SK-N-SH (cell line): Measurements from ENCODE around the gene SGPL1. TPM values are rescaled to one million over a fixed set of nuclear protein-coding genes. Genes with fewer than 3 reads are reported as not detected.
A peak's percentile ranks its signal among the peaks of the same experiment; 100 is the strongest.

ENCODE experiments used
- CTCF ChIA-PET: fragments of 300-600, 350-600 bp; formaldehyde crosslinking; extraction: SDS; loops from one replicate; lab custom pipeline; 2021; lab: Yijun Ruan, JAX
- POLR2A ChIA-PET: fragments of 350-600 bp; sonication (Branson Sonifier 250); formaldehyde crosslinking; extraction: SDS; loops from one replicate; lab custom pipeline; 2020; ENCODE audit warnings: antibody characterized with exemption, inconsistent platforms; lab: Yijun Ruan, JAX
- DNase-seq: peaks from one replicate; pipeline ENCODE4 v3.0.0; 2012
- H2AFZ ChIP-seq: fragments of 200-600 bp; sonication (generic); 2 replicates; pipeline ENCODE4 v1.8.1; 2016; ENCODE audit warnings: antibody characterized with exemption, mild to moderate bottlenecking, low read depth
- H3F3A ChIP-seq: fragments of 200-600 bp; sonication (generic); replicated peaks from 2 replicates; pipeline ENCODE3; 2016; ENCODE audit warnings: antibody characterized with exemption, mild to moderate bottlenecking; ENCODE audit not compliant: insufficient read depth
- H3K27ac ChIP-seq, 2 experiments: fragments of 200-500 bp in 1 of 2; fragments of 200-600 bp in 1 of 2; sonication (Bioruptor generic) in 1 of 2; sonication (generic), shearing (Covaris generic) in 1 of 2; 2 replicates each; pipeline versions ENCODE4 v1.5.1 to v1.6.1; 2014 to 2016; ENCODE audit warnings: low read depth in 2 of 2, inconsistent platforms in 1 of 2, low read length in 1 of 2, mild to moderate bottlenecking in 1 of 2, mixed read lengths in 1 of 2
- H3K27me3 ChIP-seq: fragments of 200-600 bp; sonication (generic), shearing (Covaris generic); 2 replicates; pipeline ENCODE4 v1.6.1; 2016; ENCODE audit warnings: mixed run types; ENCODE audit not compliant: insufficient read depth
- H3K36me3 ChIP-seq, 2 experiments: fragments of 200-500 bp in 1 of 2; fragments of 200-600 bp in 1 of 2; sonication (Bioruptor generic) in 1 of 2; sonication (generic) in 1 of 2; replicated peaks in 1 of 2; 2 replicates each; pipeline versions ENCODE3 to v1.5.1; 2014 to 2016; ENCODE audit warnings: low read length in 1 of 2, mild to moderate bottlenecking in 1 of 2; ENCODE audit not compliant: insufficient read depth in 2 of 2, control insufficient read depth in 1 of 2
- H3K4me1 ChIP-seq, 2 experiments: fragments of 200-500 bp in 1 of 2; fragments of 200-600 bp in 1 of 2; sonication (Bioruptor generic) in 1 of 2; sonication (generic), shearing (Covaris generic) in 1 of 2; 2 replicates each; pipeline versions ENCODE4 v1.5.1 to v1.6.1; 2014 to 2016; ENCODE audit warnings: low read depth in 1 of 2, low read length in 1 of 2, mixed run types in 1 of 2; ENCODE audit not compliant: insufficient read depth in 2 of 2, control insufficient read depth in 1 of 2
- H3K4me2 ChIP-seq: fragments of 200-600 bp; sonication (generic), shearing (Covaris generic); 2 replicates; pipeline ENCODE4 v1.6.1; 2017; ENCODE audit warnings: mixed run types
- H3K4me3 ChIP-seq, 2 experiments: fragments of 200-500 bp in 1 of 2; fragments of 200-600 bp in 1 of 2; sonication (Bioruptor generic) in 1 of 2; sonication (generic), shearing (Covaris generic) in 1 of 2; 2 replicates each; pipeline versions ENCODE4 v1.5.1 to v1.8.1; 2014 to 2016; ENCODE audit warnings: low read depth in 2 of 2, inconsistent platforms in 1 of 2, low read length in 1 of 2, mild to moderate bottlenecking in 1 of 2, mixed read lengths in 1 of 2, moderate library complexity in 1 of 2
- H3K79me2 ChIP-seq: fragments of 200-600 bp; sonication (generic); 2 replicates; pipeline ENCODE4 v1.8.1; 2017; ENCODE audit warnings: mild to moderate bottlenecking; ENCODE audit not compliant: insufficient read depth
- H3K9ac ChIP-seq: fragments of 200-600 bp; sonication (generic); 2 replicates; pipeline ENCODE4 v1.6.1; 2017; ENCODE audit warnings: mixed run types
- H3K9me2 ChIP-seq: fragments of 200-600 bp; sonication (generic); 2 replicates; pipeline ENCODE4 v1.6.1; 2017; ENCODE audit warnings: mixed run types
- H3K9me3 ChIP-seq: fragments of 200-600 bp; sonication (generic); 2 replicates; pipeline ENCODE4 v1.6.1; 2017; ENCODE audit warnings: mixed run types, mild to moderate bottlenecking, moderate library complexity
- H4K20me1 ChIP-seq: fragments of 200-600 bp; sonication (generic); 2 replicates; pipeline ENCODE4 v1.6.1; 2017; ENCODE audit warnings: mild to moderate bottlenecking, mixed run types; ENCODE audit not compliant: insufficient read depth
- CHD2 ChIP-seq: fragments of 150-350 bp; IDR thresholded peaks from 2 replicates; pipeline ENCODE4 v1.6.1; 2018; ENCODE audit warnings: low read length; ENCODE audit not compliant: partially characterized antibody
- ELF1 ChIP-seq: IDR thresholded peaks from 2 replicates; pipeline ENCODE4 v1.4.0; 2012
- EZH2phosphoT487 ChIP-seq: fragments of 200-600 bp; sonication (generic); IDR thresholded peaks from 2 replicates; pipeline ENCODE4 v1.6.1; 2017; ENCODE audit warnings: low read depth, mixed run types, mild to moderate bottlenecking, antibody characterized with exemption, moderate library complexity, borderline replicate concordance
- FOSL2 ChIP-seq: IDR thresholded peaks from 2 replicates; pipeline ENCODE4 v1.4.0; 2012; ENCODE audit warnings: low read depth, mild to moderate bottlenecking, moderate library complexity, borderline replicate concordance
- FOXM1 ChIP-seq: IDR thresholded peaks from 2 replicates; pipeline ENCODE4 v1.4.0; 2012; ENCODE audit warnings: low read depth, mild to moderate bottlenecking
- JUND ChIP-seq: IDR thresholded peaks from 2 replicates; pipeline ENCODE4 v1.4.0; 2012
- POLR2AphosphoS5 ChIP-seq: IDR thresholded peaks from 2 replicates; pipeline ENCODE4 v1.6.1; 2012; ENCODE audit warnings: low read depth, low read length
- RCOR1 ChIP-seq: fragments of 150-350 bp; IDR thresholded peaks from 2 replicates; pipeline ENCODE4 v1.6.1; 2017; ENCODE audit warnings: antibody characterized with exemption, low read length
- RXRA ChIP-seq: IDR thresholded peaks from 2 replicates; pipeline ENCODE4 v1.4.0; 2012; ENCODE audit warnings: low read depth, mild to moderate bottlenecking, borderline replicate concordance
- SIN3A ChIP-seq: IDR thresholded peaks from 2 replicates; pipeline ENCODE4 v1.6.1; 2012; ENCODE audit warnings: low read depth, mild to moderate bottlenecking, low read length, moderate library complexity, borderline replicate concordance
- SMC3 ChIP-seq: IDR thresholded peaks from 2 replicates; pipeline ENCODE4 v1.6.1; 2012; ENCODE audit warnings: low read depth, low read length, improper control_type of control experiment
- TCF12 ChIP-seq: IDR thresholded peaks from 2 replicates; pipeline ENCODE4 v1.4.0; 2012
- TEAD4 ChIP-seq: IDR thresholded peaks from 2 replicates; pipeline ENCODE4 v1.4.0; 2012; ENCODE audit warnings: mild to moderate bottlenecking, borderline replicate concordance; ENCODE audit not compliant: insufficient read depth
- ZBTB33 ChIP-seq: IDR thresholded peaks from 2 replicates; pipeline ENCODE4 v1.4.0; 2012; ENCODE audit warnings: low read depth, borderline replicate concordance
- WGBS: methylation state at CpG from one replicate; pipeline ENCODE4 v1.1.6; 2017; ENCODE audit warnings: low lambda C conversion rate; 5-methylcytosine and 5-hydroxymethylcytosine counted together
- polyA plus RNA-seq, 3 experiments: library from polyadenylated mRNA; depleted of rRNA; stranded (reverse); fragments of >200 nt; gene quantifications; 2 replicates each; pipeline ENCODE4 v1.2.3, GENCODE V29; 2012
- TF ChIP-seq, protein P1 (sequence below): IDR thresholded peaks from 2 replicates; pipeline ENCODE4 v1.4.0; 2012; ENCODE audit warnings: low read depth, borderline replicate concordance
- TF ChIP-seq, protein P2 (sequence below): IDR thresholded peaks from 2 replicates; pipeline ENCODE4 v1.4.0; 2012; ENCODE audit warnings: low read depth
- TF ChIP-seq, protein P3 (sequence below): fragments of 200-600 bp; sonication (generic); IDR thresholded peaks from 2 replicates; pipeline ENCODE4 v1.6.1; 2017; ENCODE audit warnings: antibody characterized with exemption, mild to moderate bottlenecking, moderate library complexity

Gene SGPL1
- polyA plus RNA-seq, 1 of the 3 experiments (the other 2 are of a cell fraction) = 11.8 TPM

- no peak for DNase-seq
- Histone ChIP-seq H3K9me3 (no peaks in the 10 kb centered on the region), H3K27ac (no peak overlapping the region), H3K79me2 (peaks cover 97% of the 10 kb centered on the region), H3K27me3 (no peaks in the 10 kb centered on the region), H3K9ac (no peak overlapping the region), H4K20me1 (no peaks in the 10 kb centered on the region), H3K4me2 (no peak overlapping the region), H3K4me3 (no peak overlapping the region), H3F3A (peaks cover 18% of the 10 kb centered on the region), H3K4me1 (peaks cover 2 to 7% of the 10 kb centered on the region in 2 experiments; a peak in 3 of 4 replicates), H3K36me3 (peaks cover 35 to 44% of the 10 kb centered on the region in 2 experiments), H2AFZ (no peak overlapping the region), H3K9me2 (no peaks in the 10 kb centered on the region)
- WGBS = 93% methylated on average over 2 of the region's 2 CpGs
- TF ChIP-seq ELF1 = no peak
- no peak for TF ChIP-seq TEAD4
- TF ChIP-seq CHD2 = no peak
- no peak for TF ChIP-seq TCF12
- TF ChIP-seq FOSL2 = no peak
- no peak for TF ChIP-seq ZBTB33
- TF ChIP-seq EZH2phosphoT487 = no peak
- no peak for TF ChIP-seq SMC3
- TF ChIP-seq RCOR1 = no peak
- TF ChIP-seq RXRA = no peak
- TF ChIP-seq, protein P1, sequence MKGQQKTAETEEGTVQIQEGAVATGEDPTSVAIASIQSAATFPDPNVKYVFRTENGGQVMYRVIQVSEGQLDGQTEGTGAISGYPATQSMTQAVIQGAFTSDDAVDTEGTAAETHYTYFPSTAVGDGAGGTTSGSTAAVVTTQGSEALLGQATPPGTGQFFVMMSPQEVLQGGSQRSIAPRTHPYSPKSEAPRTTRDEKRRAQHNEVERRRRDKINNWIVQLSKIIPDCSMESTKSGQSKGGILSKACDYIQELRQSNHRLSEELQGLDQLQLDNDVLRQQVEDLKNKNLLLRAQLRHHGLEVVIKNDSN = no peak
- POLR2A ChIA-PET = no interaction called here
- CTCF ChIA-PET = interaction anchor here (0.9 kb wide), 1 partner anchor 14 kb away, joined by 4 read pairs; no protein-coding TSS in a partner anchor
Measured at GRCh38 chr10:70840836-70841235, 25.1 kb downstream of the SGPL1 start.

GRCh38 chr10:70843333-70843732 lies 27.6 kb downstream of the SGPL1 start:
- Histone ChIP-seq H4K20me1 (no peaks in the 10 kb centered on the region), H3F3A (peaks cover 6% of the 10 kb centered on the region), H2AFZ (no peak overlapping the region), H3K4me3 (no peak overlapping the region), H3K9me3 (no peaks in the 10 kb centered on the region), H3K27me3 (no peaks in the 10 kb centered on the region), H3K79me2 (peaks cover 85% of the 10 kb centered on the region), H3K4me1 (peaks cover 5 to 16% of the 10 kb centered on the region in 2 experiments), H3K27ac (peak overlapping the region in 1 of 2 experiments; percentile 22; a peak in 1 of 4 replicates), H3K9ac (no peak overlapping the region), H3K9me2 (no peaks in the 10 kb centered on the region), H3K36me3 (peaks cover 25 to 36% of the 10 kb centered on the region in 2 experiments), H3K4me2 (no peak overlapping the region)
- POLR2A ChIA-PET = no interaction called here
- TF ChIP-seq JUND = no peak
- no peak for TF ChIP-seq SIN3A
- TF ChIP-seq RCOR1 = no peak
- TF ChIP-seq, protein P2, sequence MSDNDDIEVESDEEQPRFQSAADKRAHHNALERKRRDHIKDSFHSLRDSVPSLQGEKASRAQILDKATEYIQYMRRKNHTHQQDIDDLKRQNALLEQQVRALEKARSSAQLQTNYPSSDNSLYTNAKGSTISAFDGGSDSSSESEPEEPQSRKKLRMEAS = no peak
- TF ChIP-seq ELF1 = no peak
- TF ChIP-seq, protein P3, sequence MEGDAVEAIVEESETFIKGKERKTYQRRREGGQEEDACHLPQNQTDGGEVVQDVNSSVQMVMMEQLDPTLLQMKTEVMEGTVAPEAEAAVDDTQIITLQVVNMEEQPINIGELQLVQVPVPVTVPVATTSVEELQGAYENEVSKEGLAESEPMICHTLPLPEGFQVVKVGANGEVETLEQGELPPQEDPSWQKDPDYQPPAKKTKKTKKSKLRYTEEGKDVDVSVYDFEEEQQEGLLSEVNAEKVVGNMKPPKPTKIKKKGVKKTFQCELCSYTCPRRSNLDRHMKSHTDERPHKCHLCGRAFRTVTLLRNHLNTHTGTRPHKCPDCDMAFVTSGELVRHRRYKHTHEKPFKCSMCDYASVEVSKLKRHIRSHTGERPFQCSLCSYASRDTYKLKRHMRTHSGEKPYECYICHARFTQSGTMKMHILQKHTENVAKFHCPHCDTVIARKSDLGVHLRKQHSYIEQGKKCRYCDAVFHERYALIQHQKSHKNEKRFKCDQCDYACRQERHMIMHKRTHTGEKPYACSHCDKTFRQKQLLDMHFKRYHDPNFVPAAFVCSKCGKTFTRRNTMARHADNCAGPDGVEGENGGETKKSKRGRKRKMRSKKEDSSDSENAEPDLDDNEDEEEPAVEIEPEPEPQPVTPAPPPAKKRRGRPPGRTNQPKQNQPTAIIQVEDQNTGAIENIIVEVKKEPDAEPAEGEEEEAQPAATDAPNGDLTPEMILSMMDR = no peak
- TF ChIP-seq RXRA = no peak
- TF ChIP-seq FOXM1 = no peak
- TF ChIP-seq POLR2AphosphoS5 = no peak
- CTCF ChIA-PET = interaction anchor here (0.9 to 1.6 kb wide), 4 partner anchors 10 to 32 kb away, joined by 3 to 5 read pairs (median 4); no protein-coding TSS in a partner anchor
- 85% methylated on average over 2 of the region's 2 CpGs for WGBS
- no peak for DNase-seq
